ENCODE data around the gene INPP5D.

DNA sequence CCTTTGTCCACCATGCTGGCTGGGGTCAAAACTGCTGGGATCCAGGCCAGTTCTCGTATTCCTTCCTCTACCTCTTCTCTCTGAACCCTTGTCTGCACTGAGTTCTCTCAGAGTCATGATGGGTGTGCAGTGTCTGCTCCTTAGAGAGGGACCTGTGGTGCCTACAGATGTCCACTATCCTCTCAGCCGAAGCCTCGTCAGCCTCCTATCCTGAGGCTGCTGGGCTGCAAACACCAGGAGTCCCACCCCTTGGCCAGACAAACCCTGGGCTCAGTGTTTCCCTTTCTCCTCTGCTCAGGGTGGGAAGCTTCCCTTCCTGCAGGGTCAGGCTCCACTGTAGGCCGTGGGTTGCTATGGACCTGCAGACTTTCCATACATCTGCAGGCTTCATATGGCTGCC is 2.3 kb downstream of the INPP5D start:
- TF ChIP-seq, protein P1, sequence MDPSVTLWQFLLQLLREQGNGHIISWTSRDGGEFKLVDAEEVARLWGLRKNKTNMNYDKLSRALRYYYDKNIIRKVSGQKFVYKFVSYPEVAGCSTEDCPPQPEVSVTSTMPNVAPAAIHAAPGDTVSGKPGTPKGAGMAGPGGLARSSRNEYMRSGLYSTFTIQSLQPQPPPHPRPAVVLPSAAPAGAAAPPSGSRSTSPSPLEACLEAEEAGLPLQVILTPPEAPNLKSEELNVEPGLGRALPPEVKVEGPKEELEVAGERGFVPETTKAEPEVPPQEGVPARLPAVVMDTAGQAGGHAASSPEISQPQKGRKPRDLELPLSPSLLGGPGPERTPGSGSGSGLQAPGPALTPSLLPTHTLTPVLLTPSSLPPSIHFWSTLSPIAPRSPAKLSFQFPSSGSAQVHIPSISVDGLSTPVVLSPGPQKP (IDR thresholded peaks at IDR 0.05; ENCODE audit: low read depth, low read length), result no peak
- TF ChIP-seq, protein P2, sequence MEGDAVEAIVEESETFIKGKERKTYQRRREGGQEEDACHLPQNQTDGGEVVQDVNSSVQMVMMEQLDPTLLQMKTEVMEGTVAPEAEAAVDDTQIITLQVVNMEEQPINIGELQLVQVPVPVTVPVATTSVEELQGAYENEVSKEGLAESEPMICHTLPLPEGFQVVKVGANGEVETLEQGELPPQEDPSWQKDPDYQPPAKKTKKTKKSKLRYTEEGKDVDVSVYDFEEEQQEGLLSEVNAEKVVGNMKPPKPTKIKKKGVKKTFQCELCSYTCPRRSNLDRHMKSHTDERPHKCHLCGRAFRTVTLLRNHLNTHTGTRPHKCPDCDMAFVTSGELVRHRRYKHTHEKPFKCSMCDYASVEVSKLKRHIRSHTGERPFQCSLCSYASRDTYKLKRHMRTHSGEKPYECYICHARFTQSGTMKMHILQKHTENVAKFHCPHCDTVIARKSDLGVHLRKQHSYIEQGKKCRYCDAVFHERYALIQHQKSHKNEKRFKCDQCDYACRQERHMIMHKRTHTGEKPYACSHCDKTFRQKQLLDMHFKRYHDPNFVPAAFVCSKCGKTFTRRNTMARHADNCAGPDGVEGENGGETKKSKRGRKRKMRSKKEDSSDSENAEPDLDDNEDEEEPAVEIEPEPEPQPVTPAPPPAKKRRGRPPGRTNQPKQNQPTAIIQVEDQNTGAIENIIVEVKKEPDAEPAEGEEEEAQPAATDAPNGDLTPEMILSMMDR (IDR thresholded peaks at IDR 0.05), result no peak
- TF ChIP-seq POLR2A (IDR thresholded peaks at IDR 0.05; ENCODE audit: low read length), result no peak
- TF ChIP-seq CBX8 (IDR thresholded peaks at IDR 0.05), result no peak
- TF ChIP-seq RAD21 (conservative IDR thresholded peaks at IDR 0.05 in 1 of 2, IDR thresholded peaks at IDR 0.05 in 1 of 2), result no peak
- no peak for TF ChIP-seq RNF2 (IDR thresholded peaks at IDR 0.05; ENCODE audit: borderline replicate concordance, low read depth)
- TF ChIP-seq SREBF2 (IDR thresholded peaks at IDR 0.05), result no peak
- no peak for TF ChIP-seq EP300 (IDR thresholded peaks at IDR 0.05)
- no peak for TF ChIP-seq ZSCAN20 (CRISPR knock-in tag; IDR thresholded peaks at IDR 0.05)
- TF ChIP-seq POLR2AphosphoS2 (conservative IDR thresholded peaks at IDR 0.05; ENCODE audit: low read length), result no peak
- TF ChIP-seq, protein P3, sequence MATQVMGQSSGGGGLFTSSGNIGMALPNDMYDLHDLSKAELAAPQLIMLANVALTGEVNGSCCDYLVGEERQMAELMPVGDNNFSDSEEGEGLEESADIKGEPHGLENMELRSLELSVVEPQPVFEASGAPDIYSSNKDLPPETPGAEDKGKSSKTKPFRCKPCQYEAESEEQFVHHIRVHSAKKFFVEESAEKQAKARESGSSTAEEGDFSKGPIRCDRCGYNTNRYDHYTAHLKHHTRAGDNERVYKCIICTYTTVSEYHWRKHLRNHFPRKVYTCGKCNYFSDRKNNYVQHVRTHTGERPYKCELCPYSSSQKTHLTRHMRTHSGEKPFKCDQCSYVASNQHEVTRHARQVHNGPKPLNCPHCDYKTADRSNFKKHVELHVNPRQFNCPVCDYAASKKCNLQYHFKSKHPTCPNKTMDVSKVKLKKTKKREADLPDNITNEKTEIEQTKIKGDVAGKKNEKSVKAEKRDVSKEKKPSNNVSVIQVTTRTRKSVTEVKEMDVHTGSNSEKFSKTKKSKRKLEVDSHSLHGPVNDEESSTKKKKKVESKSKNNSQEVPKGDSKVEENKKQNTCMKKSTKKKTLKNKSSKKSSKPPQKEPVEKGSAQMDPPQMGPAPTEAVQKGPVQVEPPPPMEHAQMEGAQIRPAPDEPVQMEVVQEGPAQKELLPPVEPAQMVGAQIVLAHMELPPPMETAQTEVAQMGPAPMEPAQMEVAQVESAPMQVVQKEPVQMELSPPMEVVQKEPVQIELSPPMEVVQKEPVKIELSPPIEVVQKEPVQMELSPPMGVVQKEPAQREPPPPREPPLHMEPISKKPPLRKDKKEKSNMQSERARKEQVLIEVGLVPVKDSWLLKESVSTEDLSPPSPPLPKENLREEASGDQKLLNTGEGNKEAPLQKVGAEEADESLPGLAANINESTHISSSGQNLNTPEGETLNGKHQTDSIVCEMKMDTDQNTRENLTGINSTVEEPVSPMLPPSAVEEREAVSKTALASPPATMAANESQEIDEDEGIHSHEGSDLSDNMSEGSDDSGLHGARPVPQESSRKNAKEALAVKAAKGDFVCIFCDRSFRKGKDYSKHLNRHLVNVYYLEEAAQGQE (IDR thresholded peaks at IDR 0.05), result no peak
- TF ChIP-seq MAFK (IDR thresholded peaks at IDR 0.05; ENCODE audit: partially characterized antibody), result no peak
- TF ChIP-seq, protein P4, sequence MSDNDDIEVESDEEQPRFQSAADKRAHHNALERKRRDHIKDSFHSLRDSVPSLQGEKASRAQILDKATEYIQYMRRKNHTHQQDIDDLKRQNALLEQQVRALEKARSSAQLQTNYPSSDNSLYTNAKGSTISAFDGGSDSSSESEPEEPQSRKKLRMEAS (IDR thresholded peaks at IDR 0.05), result no peak
- TF ChIP-seq ZFP36 (IDR thresholded peaks at IDR 0.05; ENCODE audit: borderline replicate concordance, partially characterized antibody), result no peak

Measured in A549 (cell line).